GM23248 (cell line): ENCODE data around the gene PSPH. TPM values are rescaled to one million over a fixed set of nuclear protein-coding genes. Genes with fewer than 3 reads are reported as not detected.
"Not testable (repeated sequence)": the region's sequence is repeated elsewhere in the genome, so short reads cannot be mapped to it uniquely, and the experiment has no call there.

Experiments
- DNase-seq: peaks from one replicate; pipeline ENCODE4 v3.0.0-alpha.2; 2015
- H2AFZ ChIP-seq: fragments of 200-600 bp; sonication (generic); 2 replicates; pipeline ENCODE4 v1.6.1; 2016; ENCODE audit warnings: antibody characterized with exemption
- H3F3A ChIP-seq: fragments of 200-600 bp; sonication (generic); 2 replicates; pipeline ENCODE4 v1.6.1; 2016; ENCODE audit warnings: mild to moderate bottlenecking, antibody characterized with exemption, mixed run types; ENCODE audit not compliant: insufficient read depth
- H3K27ac ChIP-seq: fragments of 200-600 bp; sonication (generic); 2 replicates; pipeline ENCODE4 v1.5.1; 2016; ENCODE audit warnings: mild to moderate bottlenecking
- H3K27me3 ChIP-seq: fragments of 200-600 bp; sonication (generic); replicated peaks from 2 replicates; pipeline ENCODE4 v1.6.1; 2016; ENCODE audit warnings: mild to moderate bottlenecking; ENCODE audit not compliant: insufficient read depth
- H3K36me3 ChIP-seq: fragments of 200-600 bp; sonication (generic); 2 replicates; pipeline ENCODE4 v1.6.1; 2016; ENCODE audit warnings: low read depth, mild to moderate bottlenecking
- H3K4me1 ChIP-seq: fragments of 200-600 bp; sonication (generic); 2 replicates; pipeline ENCODE4 v1.6.1; 2016; ENCODE audit warnings: mild to moderate bottlenecking; ENCODE audit not compliant: insufficient read depth
- H3K4me2 ChIP-seq: fragments of 200-600 bp; sonication (generic); one replicate; pipeline ENCODE4 v1.6.1; 2016; ENCODE audit warnings: mild to moderate bottlenecking; ENCODE audit not compliant: unreplicated experiment
- H3K4me3 ChIP-seq: fragments of 200-600 bp; sonication (generic); 2 replicates; pipeline ENCODE4 v1.5.1; 2016; ENCODE audit warnings: mild to moderate bottlenecking
- H3K79me2 ChIP-seq: fragments of 200-600 bp; sonication (generic); 2 replicates; pipeline ENCODE4 v1.6.1; 2016; ENCODE audit warnings: mild to moderate bottlenecking; ENCODE audit not compliant: insufficient read depth
- H3K9ac ChIP-seq: fragments of 200-600 bp; sonication (generic); 2 replicates; pipeline ENCODE4 v1.6.1; 2016; ENCODE audit warnings: mild to moderate bottlenecking
- H3K9me2 ChIP-seq: fragments of 200-600 bp; sonication (generic); 2 replicates; pipeline ENCODE4 v1.6.1; 2016; ENCODE audit warnings: mixed run types, mild to moderate bottlenecking, moderate library complexity; ENCODE audit not compliant: insufficient read depth
- H3K9me3 ChIP-seq: fragments of 200-600 bp; sonication (generic); one replicate; pipeline ENCODE4 v1.6.1; 2017; ENCODE audit warnings: low read depth
- H4K20me1 ChIP-seq: fragments of 200-600 bp; sonication (generic); 2 replicates; pipeline ENCODE4 v1.6.0; 2016; ENCODE audit not compliant: insufficient read depth
- EZH2 ChIP-seq: fragments of 200-600 bp; sonication (generic); IDR thresholded peaks from 2 replicates; pipeline ENCODE4 v1.6.1; 2018; ENCODE audit warnings: antibody characterized with exemption, mild to moderate bottlenecking; ENCODE audit not compliant: insufficient read depth, poor library complexity, severe bottlenecking
- EZH2phosphoT487 ChIP-seq: fragments of 200-600 bp; sonication (generic); IDR thresholded peaks from 2 replicates; pipeline ENCODE4 v1.6.1; 2018; ENCODE audit warnings: antibody characterized with exemption, moderate library complexity, mild to moderate bottlenecking, low read depth; ENCODE audit not compliant: insufficient read depth
- whole genome bisulfite sequencing, 2 experiments: methylation state at CpG; one replicate each; pipeline ENCODE4 v1.1.6; 2015 to 2017; ENCODE audit warnings: low lambda C conversion rate in 2 of 2, low coverage in 1 of 2; ENCODE audit errors: missing lambda C conversion rate in 2 of 2; 5-methylcytosine and 5-hydroxymethylcytosine counted together
- in situ Hi-C: fragments of 300-500 bp; cut with MboI; formaldehyde crosslinking; loops from 2 replicates; pipeline ENCODE4 v1.15.0; 2020
- polyA plus RNA-seq: library from polyadenylated mRNA; unstranded; fragments of >200 nt; fragmentation: Nextera tagmentation; extraction: Ambion mirVana; gene quantifications from 2 replicates; pipeline ENCODE4 v1.2.1, GENCODE V29; 2016
- total RNA-seq: library from RNA; depleted of rRNA; stranded (reverse); fragments of >200 nt; shearing (Covaris generic); gene quantifications from 2 replicates; pipeline ENCODE4 v1.2.3, GENCODE V29; 2014

PSPH gene
- total and polyA plus RNA-seq, 2 experiments from 2014 or later = 34.5 to 68.6 TPM

GRCh38 chr7:56079450-56080185, 28.4 kb upstream of the PSPH start:
- no peak overlapping the region for H3K4me3 ChIP-seq
- in situ Hi-C loops = loop anchor here (10.0 kb wide), 1 partner anchor 435 kb away; no protein-coding TSS in a partner anchor

DNA sequence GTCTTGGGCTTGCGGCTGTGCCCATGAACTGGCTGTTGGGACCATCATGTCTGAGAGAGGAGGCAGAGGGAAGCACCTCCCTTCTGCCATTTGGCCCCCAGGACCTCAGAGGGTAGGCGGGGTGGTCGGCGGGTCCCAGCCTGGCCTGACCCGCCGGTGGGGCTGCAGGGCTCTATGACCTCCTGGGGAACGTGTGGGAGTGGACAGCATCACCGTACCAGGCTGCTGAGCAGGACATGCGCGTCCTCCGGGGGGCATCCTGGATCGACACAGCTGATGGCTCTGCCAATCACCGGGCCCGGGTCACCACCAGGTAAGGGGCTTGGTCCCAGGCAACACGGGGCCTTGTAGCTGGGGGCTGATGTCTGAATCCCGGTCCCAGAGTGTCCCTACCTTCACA, 27.0 kb upstream of the PSPH start:
- H3K79me2 ChIP-seq = no peaks in the 10 kb centered on the region
- no peak overlapping the region for H2AFZ ChIP-seq
- in situ Hi-C loops = loop anchor here (10.0 kb wide), 1 partner anchor 433 kb away; no protein-coding TSS in a partner anchor
- no peaks in the 10 kb centered on the region for H3F3A ChIP-seq
- H3K4me3 ChIP-seq = no peak overlapping the region
- no peaks in the 10 kb centered on the region for H3K27me3 ChIP-seq
- TF ChIP-seq EZH2phosphoT487 (no peak), EZH2 (no peak)
- H4K20me1 ChIP-seq = no peaks in the 10 kb centered on the region
- WGBS, 2 experiments = 93 to 99% methylated on average over 15 to 16 of the region's 16 CpGs
- DNase-seq = no peak
- no peak overlapping the region for H3K4me2 ChIP-seq
- H3K27ac ChIP-seq = no peak overlapping the region
- H3K36me3 ChIP-seq = no peaks in the 10 kb centered on the region; the same call in 1 of the 2 replicates
- no peaks in the 10 kb centered on the region for H3K9me3 ChIP-seq
- H3K9ac ChIP-seq = no peak overlapping the region
- H3K9me2 ChIP-seq = no peaks in the 10 kb centered on the region
- peaks cover 7% of the 10 kb centered on the region; the same call in 1 of the 2 replicates for H3K4me1 ChIP-seq

More at GRCh38 chr7:56079450-56080185, 28.4 kb upstream of the PSPH start:
- no peaks in the 10 kb centered on the region for H3F3A ChIP-seq
- no peaks in the 10 kb centered on the region for H3K27me3 ChIP-seq
- peaks cover 7% of the 10 kb centered on the region; the same call in 1 of the 2 replicates for H3K4me1 ChIP-seq
- no peaks in the 10 kb centered on the region for H4K20me1 ChIP-seq
- peak overlapping the region; percentile 26; the same call in 1 of the 2 replicates for H3K9ac ChIP-seq
- 0 out of 2 replicates have a peak overlapping the region, but pooled peaks have one; percentile 11 for H2AFZ ChIP-seq
- H3K4me2 ChIP-seq = no peak overlapping the region
- TF ChIP-seq EZH2 (no peak), EZH2phosphoT487 (no peak)
- peak overlapping the region; percentile 32; the same call in 1 of the 2 replicates for H3K27ac ChIP-seq
- H3K36me3 ChIP-seq = no peaks in the 10 kb centered on the region; the same call in 1 of the 2 replicates
- no peaks in the 10 kb centered on the region for H3K79me2 ChIP-seq
- H3K9me3 ChIP-seq = no peaks in the 10 kb centered on the region
- no peaks in the 10 kb centered on the region for H3K9me2 ChIP-seq
- 23 to 25% methylated on average over 12 of the region's 12 CpGs for WGBS, 2 experiments
- DNase-seq = peak; percentile 89

GRCh38 chr7:56077681-56078080, 26.4 kb upstream of the PSPH start:
- in situ Hi-C loops = loop anchor here (10.0 kb wide), 1 partner anchor 433 kb away; no protein-coding TSS in a partner anchor
- Histone ChIP-seq H3K4me3 (no peak overlapping the region), H4K20me1 (no peaks in the 10 kb centered on the region), H2AFZ (no peak overlapping the region), H3K27ac (no peak overlapping the region), H3K9me3 (no peaks in the 10 kb centered on the region), H3K4me2 (no peak overlapping the region), H3K9me2 (no peaks in the 10 kb centered on the region), H3K27me3 (no peaks in the 10 kb centered on the region), H3K9ac (no peak overlapping the region), H3K36me3 (no peaks in the 10 kb centered on the region; the same call in 1 of the 2 replicates), H3K4me1 (peaks cover 7% of the 10 kb centered on the region; the same call in 1 of the 2 replicates), H3F3A (0 out of 2 replicates have a peak, but pooled peaks cover under 1% of the 10 kb centered on the region), H3K79me2 (no peaks in the 10 kb centered on the region)
- DNase-seq = no peak
- no peak for TF ChIP-seq EZH2
- TF ChIP-seq EZH2phosphoT487 = no peak
- 94 to 96% methylated on average over 3 of the region's 3 CpGs for WGBS, 2 experiments

DNA sequence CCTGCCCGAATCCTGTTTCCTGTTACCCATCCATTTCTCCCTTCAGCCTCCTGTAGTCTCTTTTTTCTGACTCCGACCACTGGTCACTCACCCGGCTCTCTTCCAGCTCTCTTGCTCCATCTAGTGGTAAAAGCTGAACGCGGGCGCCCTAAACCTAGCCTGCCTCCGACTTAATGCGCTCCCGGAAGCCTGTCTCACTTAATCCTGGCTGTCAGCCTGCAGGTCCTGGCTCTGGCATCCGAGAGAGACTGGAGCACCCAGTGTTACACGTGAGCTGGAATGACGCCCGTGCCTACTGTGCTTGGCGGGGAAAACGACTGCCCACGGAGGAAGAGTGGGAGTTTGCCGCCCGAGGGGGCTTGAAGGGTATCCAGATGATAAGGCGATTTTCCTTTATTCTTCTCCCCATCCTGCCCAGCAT, 23.1 kb upstream of the PSPH start:
- Histone ChIP-seq H3K9me3 (no peaks in the 10 kb centered on the region), H3F3A (0 out of 2 replicates have a peak, but pooled peaks cover 8% of the 10 kb centered on the region), H3K4me3 (no peak overlapping the region), H3K9me2 (no peaks in the 10 kb centered on the region), H3K27ac (no peak overlapping the region), H3K4me2 (no peak overlapping the region), H3K79me2 (no peaks in the 10 kb centered on the region), H3K9ac (no peak overlapping the region), H2AFZ (no peak overlapping the region), H3K36me3 (peaks cover 6% of the 10 kb centered on the region), H3K27me3 (no peaks in the 10 kb centered on the region), H4K20me1 (no peaks in the 10 kb centered on the region), H3K4me1 (peaks cover 4% of the 10 kb centered on the region; the same call in 1 of the 2 replicates)
- 14 to 20% methylated on average over 15 to 19 of the region's 19 CpGs for WGBS, 2 experiments
- peak; percentile 88 for DNase-seq
- in situ Hi-C loops = loop anchor here (10.0 to 25.0 kb wide), 2 partner anchors 430 to 1312 kb away; partner anchors contain the start of gene SEC61G
- no peak for TF ChIP-seq EZH2

DNA sequence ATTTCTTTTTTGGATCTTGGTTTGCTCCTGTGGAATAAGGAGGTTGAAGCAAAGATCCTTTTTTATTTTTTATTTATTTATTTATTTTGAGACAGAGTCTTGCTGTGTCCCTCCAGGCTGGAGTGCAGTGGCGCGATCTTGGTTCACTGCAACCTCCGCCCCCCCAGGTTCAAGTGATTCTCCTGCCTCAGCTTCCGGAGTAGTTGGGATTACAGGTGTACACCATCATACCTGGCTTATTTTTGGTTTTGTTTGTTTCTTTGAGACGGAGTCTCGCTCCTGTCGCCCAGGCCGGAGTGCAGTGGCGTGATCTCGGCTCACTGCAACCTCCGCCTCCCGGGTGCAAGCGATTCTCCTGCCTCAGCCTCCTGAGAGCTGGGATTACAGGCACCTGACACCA, 15.1 kb upstream of the PSPH start:
- H3F3A ChIP-seq = peaks cover 25% of the 10 kb centered on the region
- 95 to 96% methylated on average over 13 of the region's 13 CpGs for WGBS, 2 experiments
- H3K9me3 ChIP-seq, H3K9ac ChIP-seq, H3K4me3 ChIP-seq, H3K4me2 ChIP-seq, H4K20me1 ChIP-seq, H2AFZ ChIP-seq, DNase-seq, H3K9me2 ChIP-seq, H3K27me3 ChIP-seq, H3K27ac ChIP-seq: not testable (repeated sequence)
- H3K36me3 ChIP-seq = peaks cover 16% of the 10 kb centered on the region
- peaks cover 28% of the 10 kb centered on the region for H3K79me2 ChIP-seq
- H3K4me1 ChIP-seq = peaks cover 27% of the 10 kb centered on the region
- in situ Hi-C loops = loop anchor here (25.0 kb wide), 1 partner anchor 1304 kb away; the partner anchor contains the start of gene SEC61G
